Parathyroid adenoma (tissue), 2 donors: Measurements from ENCODE around the gene ST7L.

Source experiments
- H2AFZ ChIP-seq: fragments of 300-600 bp; sonication (generic); one replicate; pipeline ENCODE4 v1.7.0; 2017; ENCODE audit warnings: antibody characterized with exemption, mild to moderate bottlenecking
- H3K27ac ChIP-seq: fragments of 300-600 bp; sonication (generic); one replicate; pipeline ENCODE4 v1.7.0; 2017
- H3K27me3 ChIP-seq: fragments of 300-600 bp; sonication (generic); one replicate; pipeline ENCODE4 v1.7.0; 2017; ENCODE audit warnings: low read length; ENCODE audit not compliant: control insufficient read depth, insufficient read depth
- H3K36me3 ChIP-seq: fragments of 300-600 bp; sonication (generic); one replicate; pipeline ENCODE4 v1.7.0; 2017; ENCODE audit warnings: low read length; ENCODE audit not compliant: control insufficient read depth, insufficient read depth
- H3K4me1 ChIP-seq: fragments of 300-600 bp; sonication (generic); one replicate; pipeline ENCODE4 v1.7.0; 2017; ENCODE audit warnings: control low read depth
- H3K4me2 ChIP-seq: fragments of 300-600 bp; sonication (generic); one replicate; pipeline ENCODE4 v1.7.0; 2017; ENCODE audit warnings: low read length
- H3K4me3 ChIP-seq: fragments of 300-600 bp; sonication (generic); one replicate; pipeline ENCODE4 v1.7.0; 2017; ENCODE audit warnings: low read depth, low read length
- H3K79me2 ChIP-seq: fragments of 300-600 bp; sonication (generic); one replicate; pipeline ENCODE4 v1.7.0; 2017; ENCODE audit warnings: control low read depth
- H3K9ac ChIP-seq: fragments of 300-600 bp; sonication (generic); one replicate; pipeline ENCODE4 v1.7.0; 2017; ENCODE audit warnings: mild to moderate bottlenecking
- H3K9me3 ChIP-seq: fragments of 300-600 bp; sonication (generic); one replicate; pipeline ENCODE4 v1.7.0; 2017; ENCODE audit warnings: low read length; ENCODE audit not compliant: control insufficient read depth
- CTCF ChIP-seq: fragments of 300-600 bp; sonication (generic); IDR thresholded peaks from one replicate; pipeline ENCODE4 v1.7.0; 2017; ENCODE audit warnings: antibody characterized with exemption, mild to moderate bottlenecking
- donor health status: primary hyperparathyroidism.

Gene ST7L

GRCh38 chr1:112544751-112545150, 74.2 kb downstream of the ST7L start:
- Histone ChIP-seq H3K27me3 (no peaks in the 10 kb centered on the region), H3K4me1 (no peaks in the 10 kb centered on the region), H2AFZ (no peak overlapping the region), H3K9me3 (no peaks in the 10 kb centered on the region), H3K4me3 (no peak overlapping the region), H3K9ac (no peak overlapping the region), H3K4me2 (no peak overlapping the region), H3K27ac (no peak overlapping the region), H3K79me2 (no peaks in the 10 kb centered on the region), H3K36me3 (no peaks in the 10 kb centered on the region)
- no peak for TF ChIP-seq CTCF

GRCh38 chr1:112544011-112544688, 74.8 kb downstream of the ST7L start:
- no peaks in the 10 kb centered on the region for H3K9me3 ChIP-seq
- no peak overlapping the region for H3K4me2 ChIP-seq
- no peaks in the 10 kb centered on the region for H3K4me1 ChIP-seq
- no peaks in the 10 kb centered on the region for H3K79me2 ChIP-seq
- no peak overlapping the region for H3K4me3 ChIP-seq
- no peak overlapping the region for H2AFZ ChIP-seq
- H3K27me3 ChIP-seq: no peaks in the 10 kb centered on the region
- H3K36me3 ChIP-seq: no peaks in the 10 kb centered on the region
- no peak overlapping the region for H3K9ac ChIP-seq
- no peak overlapping the region for H3K27ac ChIP-seq
- TF ChIP-seq CTCF: no peak

GRCh38 chr1:112542206-112542973, 76.6 kb downstream of the ST7L start:
- H3K4me3 ChIP-seq: no peak overlapping the region
- H3K27ac ChIP-seq: no peak overlapping the region
- H2AFZ ChIP-seq: no peak overlapping the region
- no peak overlapping the region for H3K9ac ChIP-seq
- TF ChIP-seq CTCF: no peak
- H3K4me1 ChIP-seq: no peaks in the 10 kb centered on the region
- no peaks in the 10 kb centered on the region for H3K27me3 ChIP-seq
- no peaks in the 10 kb centered on the region for H3K36me3 ChIP-seq
- no peak overlapping the region for H3K4me2 ChIP-seq
- no peaks in the 10 kb centered on the region for H3K9me3 ChIP-seq
- H3K79me2 ChIP-seq: no peaks in the 10 kb centered on the region

GRCh38 chr1:112541299-112541698, 77.6 kb downstream of the ST7L start:
- Histone ChIP-seq H3K4me3 (no peak overlapping the region), H2AFZ (no peak overlapping the region), H3K4me1 (no peaks in the 10 kb centered on the region), H3K27ac (no peak overlapping the region), H3K4me2 (no peak overlapping the region), H3K36me3 (no peaks in the 10 kb centered on the region), H3K9me3 (no peaks in the 10 kb centered on the region), H3K27me3 (no peaks in the 10 kb centered on the region), H3K79me2 (no peaks in the 10 kb centered on the region), H3K9ac (no peak overlapping the region)
- TF ChIP-seq CTCF: no peak
